AG04450 (cell line): ENCODE data around the gene RFLNA. TPM values are rescaled to one million over a fixed set of nuclear protein-coding genes. Genes with fewer than 3 reads are reported as not detected.

ENCODE experiments used
- CTCF ChIA-PET: fragments of 300-600, 350-600 bp; formaldehyde crosslinking; extraction: SDS; loops from one replicate; lab custom pipeline; 2022; ENCODE audit warnings: antibody characterized with exemption, inconsistent platforms; lab: Charles Lee
- POLR2A ChIA-PET: fragments of 350-600 bp; formaldehyde crosslinking; extraction: SDS; loops from one replicate; lab custom pipeline; 2021; ENCODE audit warnings: antibody characterized with exemption, inconsistent platforms; lab: Yijun Ruan, JAX
- DNase-seq: peaks from one replicate; pipeline ENCODE4 v3.0.0-alpha.2; 2011; ENCODE audit warnings: low read depth, low spot score
- H3K27ac ChIP-seq: one replicate; pipeline ENCODE4 v1.5.1; 2012; ENCODE audit warnings: low read depth, low read length, control low read depth
- H3K27me3 ChIP-seq: one replicate; pipeline ENCODE4 v1.6.0; 2012; ENCODE audit warnings: low read length; ENCODE audit not compliant: control insufficient read depth, insufficient read depth
- H3K4me3 ChIP-seq: 2 replicates; pipeline ENCODE4 v1.5.1; 2011; ENCODE audit warnings: mild to moderate bottlenecking, low read depth, low read length, control low read depth
- H3K9me3 ChIP-seq: 2 replicates; pipeline ENCODE4 v1.5.1; 2012; ENCODE audit warnings: low read length; ENCODE audit not compliant: control insufficient read depth, insufficient read depth
- CTCF ChIP-seq: IDR thresholded peaks from 2 replicates; pipeline ENCODE4 v1.5.1; 2011; ENCODE audit warnings: low read depth, low read length, control low read depth, inconsistent platforms
- polyA plus RNA-seq: library from polyadenylated mRNA; depleted of rRNA; stranded (reverse); fragments of >200 nt; gene quantifications from 2 replicates; pipeline ENCODE4 v1.2.3, GENCODE V29; 2011

The RFLNA gene
- polyA plus RNA-seq, 1 experiment, result not detected

- Histone ChIP-seq H3K27ac (no peak overlapping the region), H3K9me3 (peaks cover 5% of the 10 kb centered on the region), H3K27me3 (peaks cover 39% of the 10 kb centered on the region), H3K4me3 (no peak overlapping the region)
- TF ChIP-seq CTCF, result no peak
- ChIA-PET POLR2A (no interaction called here), CTCF (interaction anchor here (0.9 to 1.1 kb wide), 3 partner anchors 265 to 283 kb away, joined by 3 to 5 read pairs (median 3); no protein-coding TSS in a partner anchor)
- no peak for DNase-seq
Observed at GRCh38 chr12:124318278-124319020, 23.6 kb downstream of the RFLNA start.

- no peak for DNase-seq
- no peak for TF ChIP-seq CTCF
- POLR2A ChIA-PET, result no interaction called here
- Histone ChIP-seq H3K4me3 (no peak overlapping the region), H3K9me3 (peaks cover 16% of the 10 kb centered on the region), H3K27me3 (peaks cover 30% of the 10 kb centered on the region), H3K27ac (no peak overlapping the region)
- CTCF ChIA-PET, result interaction anchor here (0.9 to 1.1 kb wide), 3 partner anchors 266 to 284 kb away, joined by 3 to 5 read pairs (median 3); no protein-coding TSS in a partner anchor
Observed at GRCh38 chr12:124319368-124320050, 24.6 kb downstream of the RFLNA start.

GRCh38 chr12:124321040-124321481 is 26.2 kb downstream of the RFLNA start:
- Histone ChIP-seq H3K27ac (no peak overlapping the region), H3K9me3 (peaks cover 31% of the 10 kb centered on the region), H3K27me3 (peaks cover 15% of the 10 kb centered on the region), H3K4me3 (no peak overlapping the region)
- ChIA-PET CTCF (interaction anchor here (0.6 to 2.4 kb wide), 6 partner anchors 12 to 293 kb away, joined by 3 to 24 read pairs (median 3); no protein-coding TSS in a partner anchor), POLR2A (no interaction called here)
- TF ChIP-seq CTCF, result peak; percentile 80
- no peak for DNase-seq

- Histone ChIP-seq H3K27ac (no peak overlapping the region), H3K4me3 (no peak overlapping the region), H3K27me3 (peaks cover 10% of the 10 kb centered on the region), H3K9me3 (peaks cover 37% of the 10 kb centered on the region)
- CTCF ChIA-PET, result interaction anchor here (0.6 to 2.4 kb wide), 6 partner anchors 12 to 293 kb away, joined by 3 to 24 read pairs (median 4); no protein-coding TSS in a partner anchor
- TF ChIP-seq CTCF, result no peak
- DNase-seq, result no peak
- POLR2A ChIA-PET, result interaction anchor here (0.6 kb wide), 1 partner anchor 15 kb away, joined by 3 read pairs; no protein-coding TSS in a partner anchor
Observed at GRCh38 chr12:124321556-124322270, 26.8 kb downstream of the RFLNA start.
